Measurements from ENCODE around the gene C1QTNF12.
A peak's percentile ranks its signal among the peaks of the same experiment; 100 is the strongest.

The C1QTNF12 gene

DNA sequence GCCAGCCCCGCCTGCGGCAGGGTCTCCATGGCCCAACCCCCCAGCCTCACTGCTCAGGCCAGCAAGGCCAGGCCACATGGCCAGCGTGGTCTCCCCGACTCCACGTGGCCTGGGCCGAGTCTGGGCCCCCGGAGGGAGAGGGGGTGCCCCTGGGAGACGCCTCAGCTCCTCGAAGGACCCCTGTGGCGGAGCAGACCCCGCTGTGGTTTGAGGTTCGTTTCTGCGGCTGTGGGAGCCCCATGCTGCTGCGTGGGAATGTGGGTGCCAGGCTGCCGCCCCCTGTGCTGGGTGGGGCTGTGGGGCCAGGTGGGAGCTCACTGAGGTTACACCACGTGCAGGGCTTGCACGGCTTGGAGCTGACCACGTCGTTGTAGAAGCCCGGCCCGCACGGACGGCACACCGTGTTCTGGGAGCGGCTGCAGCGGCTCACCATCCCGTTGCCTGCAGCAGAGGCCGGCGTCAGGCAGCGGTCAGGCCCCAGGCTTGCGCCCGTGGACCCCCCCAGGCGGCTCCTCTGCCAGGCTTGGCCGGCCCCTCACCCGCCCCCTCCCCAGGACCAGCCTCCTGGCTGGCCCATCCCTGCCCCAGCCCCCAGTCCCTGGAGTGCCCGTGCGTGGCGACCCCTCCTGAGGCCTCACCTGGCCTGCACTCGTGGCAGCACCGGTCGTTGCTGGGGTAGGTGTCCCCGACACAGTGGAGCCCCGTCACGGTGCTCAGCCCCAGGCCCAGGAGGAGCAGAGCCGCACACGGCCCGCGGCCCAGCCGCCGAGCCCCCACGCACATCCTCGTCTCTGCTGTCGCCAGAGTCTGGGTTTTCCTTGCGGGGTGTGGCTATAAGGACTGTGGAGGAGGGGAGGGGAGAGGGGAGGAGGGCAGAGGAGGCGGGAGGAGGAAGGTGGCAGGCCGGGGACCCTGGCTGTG is 32.9 kb downstream of the C1QTNF12 start, which contains the start of gene TNFRSF4:
Gene TNFRSF4, minus strand, starts transcription at position 809 of the 921 bp plus-strand sequence. Its CDS starts 26 bp downstream, at position 783.
- DNase-seq (ENCODE audit: low spot score) = no peak

GRCh38 chr1:1212780-1213344 is 33.7 kb downstream of the C1QTNF12 start:
- DNase-seq (ENCODE audit: low spot score) = no peak

DNA sequence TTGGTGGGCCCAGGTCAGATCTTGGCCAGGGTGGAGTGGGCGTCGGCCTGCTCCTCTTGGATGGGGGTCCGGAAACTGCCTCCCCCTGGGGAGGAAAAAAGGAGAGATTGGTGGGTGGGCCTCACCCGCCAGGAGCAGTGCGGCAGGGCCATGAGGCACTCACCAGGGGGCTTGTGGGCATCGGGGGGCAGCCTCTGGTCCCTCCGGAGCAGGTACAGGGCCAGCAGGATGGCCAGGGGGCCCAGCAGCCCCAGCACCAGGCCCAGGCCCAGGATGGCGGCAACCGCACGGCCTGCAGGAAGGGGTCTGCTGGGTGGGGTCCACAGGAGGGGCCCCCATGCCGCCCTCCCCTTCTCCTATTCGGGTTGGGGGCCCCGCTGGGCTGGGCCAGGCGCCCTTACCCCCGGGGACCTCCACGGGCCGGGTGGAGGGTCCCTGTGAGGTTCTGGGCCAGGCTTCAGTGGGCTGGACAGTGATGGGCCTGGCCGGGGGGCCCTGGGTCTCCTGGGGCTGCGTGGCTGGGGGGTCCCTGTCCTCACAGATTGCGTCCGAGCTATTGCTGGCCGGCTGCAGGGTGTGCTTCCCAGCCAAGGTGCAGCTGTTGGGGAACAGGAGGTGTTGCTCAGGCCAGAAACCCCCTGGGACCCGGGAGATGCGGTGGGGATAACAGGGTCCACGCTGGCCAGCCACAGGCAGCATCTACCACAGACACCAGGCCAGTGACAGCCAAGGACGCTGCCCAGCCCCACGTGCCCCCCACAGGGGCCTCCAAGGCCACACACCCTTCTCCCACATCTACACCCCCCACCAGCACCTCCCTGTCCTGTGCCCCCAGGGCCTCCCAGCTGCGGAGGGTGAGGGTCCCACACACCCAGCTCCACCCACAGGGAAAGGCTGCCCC is 34.7 kb downstream of the C1QTNF12 start:
- DNase-seq (ENCODE audit: low spot score) = no peak

DNA sequence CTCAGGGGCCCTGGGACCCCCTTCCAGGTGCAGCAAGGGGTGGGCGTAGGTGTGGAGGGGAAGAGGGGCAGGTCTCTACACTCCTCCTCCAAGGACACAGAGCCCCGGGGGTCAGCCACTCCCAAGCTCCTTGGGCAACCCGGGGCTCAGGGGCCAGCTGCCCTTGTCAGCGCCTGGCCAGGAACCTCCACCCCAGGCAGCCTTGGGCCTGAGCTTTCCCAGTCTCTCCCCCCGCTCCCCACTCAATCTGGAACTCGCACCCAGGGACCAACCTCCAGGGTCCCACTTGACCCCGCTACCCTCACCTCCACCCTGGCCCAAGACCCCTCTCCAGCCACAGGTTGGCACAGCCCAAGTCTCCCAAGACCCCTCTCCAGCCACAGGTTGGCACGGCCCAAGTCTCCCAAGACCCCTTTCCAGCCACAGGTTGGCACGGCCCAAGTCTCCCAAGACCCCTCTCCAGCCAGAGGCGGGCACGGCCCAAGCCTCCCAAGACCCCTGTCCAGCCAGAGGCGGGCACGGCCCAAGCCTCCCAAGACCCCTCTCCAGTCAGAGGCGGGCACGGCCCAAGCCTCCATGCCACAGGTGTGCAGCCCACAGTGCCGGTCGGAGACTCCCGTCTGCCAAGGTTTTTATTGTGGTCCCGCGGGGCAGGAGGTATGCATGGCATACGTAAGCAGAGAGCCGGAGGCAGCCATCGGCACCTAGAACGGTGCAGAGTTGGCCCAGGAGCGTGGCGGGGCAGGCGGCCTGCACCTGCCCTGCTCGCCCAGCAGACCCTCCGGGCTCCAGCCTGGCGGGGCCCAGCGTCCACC is 35.6 kb downstream of the C1QTNF12 start:
- DNase-seq (ENCODE audit: low spot score) = no peak

DNA sequence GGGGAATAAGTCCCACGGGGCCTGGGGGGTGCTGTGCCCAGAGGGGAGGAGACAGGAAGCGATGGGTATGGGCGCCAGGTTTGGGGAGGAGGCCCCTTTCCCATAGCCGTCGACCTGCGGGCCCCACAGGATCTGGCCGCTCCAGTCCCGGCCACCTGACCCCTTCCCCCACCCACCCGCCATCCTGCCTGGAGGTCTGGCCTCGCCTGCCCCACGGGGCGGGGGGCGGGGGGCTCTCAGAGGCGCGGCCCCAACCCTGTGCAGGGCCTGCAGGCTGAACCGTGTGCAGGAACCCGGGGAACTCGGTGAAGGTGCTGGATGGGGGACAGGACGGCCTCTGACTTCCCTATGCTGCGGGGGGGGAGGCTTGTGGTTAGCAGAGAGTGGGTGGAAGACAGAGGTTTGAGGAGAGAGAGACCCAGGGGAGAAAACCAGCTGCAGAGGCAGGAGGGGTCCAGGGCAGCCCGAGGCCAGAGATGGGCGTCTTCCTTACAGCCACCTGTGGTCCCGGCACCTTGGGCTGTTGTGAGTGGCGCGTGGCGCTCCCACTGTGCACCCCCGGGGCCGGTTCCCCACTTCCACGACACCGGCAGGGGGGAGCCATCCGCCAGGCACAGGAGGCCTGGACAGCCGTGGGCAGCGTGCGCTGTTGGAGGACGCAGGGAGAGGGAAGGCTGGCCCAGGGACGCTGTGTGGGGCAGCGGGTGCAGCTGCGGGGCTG is 37.6 kb downstream of the C1QTNF12 start:
- no peak for DNase-seq (ENCODE audit: low spot score)

DNA sequence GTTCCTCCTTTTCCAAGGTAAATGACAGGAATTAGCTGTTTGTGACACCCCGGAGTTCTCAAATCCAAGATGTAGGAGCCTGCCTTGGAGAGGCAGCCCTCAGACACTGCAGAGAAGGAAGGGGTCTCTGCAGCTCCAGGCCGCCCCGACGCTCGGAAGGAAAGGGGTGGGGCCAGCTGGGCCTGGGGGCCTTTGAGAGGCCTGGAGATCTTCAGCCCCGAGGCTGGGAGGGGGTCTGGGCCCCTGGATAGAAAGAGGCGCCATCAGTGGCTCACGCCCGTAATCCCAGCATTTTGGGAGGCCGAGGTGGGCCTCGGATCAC is 39.0 kb downstream of the C1QTNF12 start:
- DNase-seq (ENCODE audit: low spot score) = no peak

DNA sequence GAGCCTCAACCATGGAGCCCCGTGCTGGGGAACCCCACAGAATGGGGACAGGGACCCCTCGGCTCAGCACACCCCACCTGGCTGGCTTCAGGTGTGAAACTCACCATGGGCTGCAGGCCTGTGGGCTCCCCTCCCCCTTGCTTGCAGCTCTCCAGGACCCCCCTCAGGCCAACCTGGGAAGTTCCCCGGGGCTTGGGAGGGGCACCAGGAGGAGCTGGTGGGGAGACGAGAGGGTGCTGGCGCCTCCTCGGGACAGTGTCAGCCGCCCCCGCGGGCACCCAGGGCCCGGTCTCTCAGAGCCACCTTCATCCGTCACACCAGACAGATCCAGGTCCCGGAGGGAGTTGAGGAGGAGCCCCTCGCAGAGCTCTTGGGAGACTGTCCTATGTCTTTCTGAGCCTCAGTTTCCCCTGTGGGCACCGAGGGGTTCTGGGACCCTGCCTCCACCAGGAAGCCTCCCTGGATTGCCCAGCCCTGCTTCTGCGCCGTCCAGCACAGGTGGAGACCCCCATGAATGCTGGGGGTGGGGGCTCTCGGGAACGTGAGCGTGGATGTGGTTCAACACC is 39.5 kb downstream of the C1QTNF12 start:
- no peak for DNase-seq (ENCODE audit: low spot score)

DNA sequence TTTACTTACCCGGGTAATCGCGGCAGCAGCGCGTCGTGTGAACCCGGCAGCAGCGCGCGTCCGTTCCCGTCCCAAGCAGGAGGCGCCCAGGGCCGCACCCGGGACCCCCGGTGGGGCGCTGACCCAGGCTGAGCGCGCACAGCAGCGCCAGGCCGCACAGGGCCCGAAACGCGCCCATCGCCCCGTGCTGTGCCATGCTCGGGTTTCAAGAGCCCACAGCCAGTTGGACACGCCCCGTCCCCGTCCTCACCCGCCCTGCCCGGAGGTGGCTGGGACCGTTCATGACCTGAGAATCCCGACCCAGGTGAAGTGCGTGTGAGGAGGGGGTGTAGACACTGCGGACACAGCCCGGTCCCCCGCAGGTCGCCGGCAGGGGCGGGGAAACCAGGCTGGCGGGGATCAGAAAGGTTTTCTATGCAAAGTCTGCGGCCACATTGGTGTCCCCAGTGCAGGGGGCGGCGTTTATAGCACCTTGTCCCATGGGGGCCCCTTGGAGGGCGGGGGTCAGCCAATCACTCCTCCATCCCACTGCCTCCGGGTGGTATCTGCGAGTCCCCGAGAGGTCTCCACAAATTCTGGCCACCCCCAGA is 40.1 kb downstream of the C1QTNF12 start, which contains the start of gene TNFRSF18:
Gene TNFRSF18, minus strand, starts transcription at position 217 of the 590 bp plus-strand sequence. Its CDS starts 21 bp downstream, at position 196.
- DNase-seq (ENCODE audit: low spot score) = no peak

DNA sequence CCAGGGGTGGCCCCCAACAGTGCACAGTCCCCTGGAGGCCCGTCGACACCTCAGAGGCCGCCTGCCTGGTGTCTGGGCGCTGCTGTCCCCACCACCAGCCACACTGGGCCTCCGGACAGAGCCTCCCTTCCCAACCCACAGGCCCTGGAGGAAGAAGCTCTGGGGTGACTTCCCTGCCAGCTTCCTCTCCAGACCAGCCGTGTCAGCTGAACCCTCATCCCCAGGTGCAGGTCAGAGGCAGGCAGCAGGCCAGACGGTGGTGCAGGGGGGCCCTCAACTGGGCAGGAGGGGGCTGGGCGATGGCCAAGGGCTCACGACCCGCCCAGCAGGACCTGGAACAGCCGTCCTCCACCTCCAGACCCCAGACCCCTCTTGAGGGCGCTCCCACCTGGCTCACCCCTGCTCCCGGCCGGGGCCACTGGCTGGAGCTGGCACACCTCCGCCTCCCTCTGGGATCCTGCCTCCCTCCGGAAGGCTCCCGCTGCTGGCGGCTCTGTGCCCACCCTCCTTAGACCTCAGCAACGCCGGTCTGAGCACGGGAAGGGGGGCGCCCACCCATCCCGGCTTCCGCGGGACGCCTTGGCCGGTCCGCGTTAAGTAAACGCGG is 40.6 kb downstream of the C1QTNF12 start:
- DNase-seq (ENCODE audit: low spot score) = no peak

- no peak for DNase-seq (ENCODE audit: low spot score)
These were observed 41.3 kb downstream of the C1QTNF12 start for GRCh38 chr1:1204998-1205768.

GRCh38 chr1:1204425-1204920 is 42.0 kb downstream of the C1QTNF12 start:
- DNase-seq (ENCODE audit: low spot score) = no peak

DNA sequence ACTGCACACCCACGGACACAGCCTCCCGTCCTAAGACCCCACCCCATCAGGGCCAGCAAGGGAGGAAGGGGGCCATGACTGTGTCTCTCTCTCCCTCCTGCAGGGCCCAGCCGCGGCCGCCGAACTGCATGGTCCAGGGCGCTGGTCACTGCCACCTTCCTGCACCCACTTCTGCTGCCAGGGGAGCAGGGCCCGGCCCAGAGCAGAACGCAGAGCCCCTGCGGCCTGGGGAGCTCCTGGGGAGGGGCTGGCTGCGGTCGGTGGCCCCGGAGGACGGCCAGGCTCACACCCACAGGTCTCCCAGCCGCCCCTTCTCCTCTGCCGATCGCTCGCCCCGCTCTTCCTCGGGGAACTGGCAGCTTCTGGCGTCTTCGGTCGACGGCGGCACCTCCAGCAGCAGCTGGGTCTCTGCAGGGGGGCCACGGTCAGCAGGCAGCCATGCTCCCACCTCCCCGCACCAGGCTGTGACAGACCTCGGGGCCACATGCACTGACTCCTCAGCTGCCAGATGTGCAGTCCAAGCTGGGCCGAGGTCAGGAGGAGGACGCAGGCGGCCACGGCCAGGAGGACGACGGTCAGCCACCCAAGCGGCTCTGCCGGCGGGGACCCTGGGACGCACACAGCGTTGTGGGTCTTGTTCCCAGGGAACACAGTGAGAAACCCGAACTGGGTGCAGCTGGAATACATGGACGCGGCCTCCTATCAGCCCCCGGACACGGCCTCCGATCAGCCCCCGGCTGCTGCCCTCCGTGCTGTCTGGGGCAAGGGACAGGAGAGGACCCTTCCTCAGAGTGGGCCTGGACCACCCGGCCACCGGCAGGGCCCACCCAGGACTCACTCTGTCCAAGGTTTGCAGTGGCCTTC is 42.7 kb downstream of the C1QTNF12 start:
- DNase-seq (ENCODE audit: low spot score) = no peak

GRCh38 chr1:1202831-1203560 is 43.5 kb downstream of the C1QTNF12 start:
- no peak for DNase-seq (ENCODE audit: low spot score)

GRCh38 chr1:1200876-1201810 is 45.4 kb downstream of the C1QTNF12 start:
- peak; percentile 88 for DNase-seq (ENCODE audit: low spot score)

DNA sequence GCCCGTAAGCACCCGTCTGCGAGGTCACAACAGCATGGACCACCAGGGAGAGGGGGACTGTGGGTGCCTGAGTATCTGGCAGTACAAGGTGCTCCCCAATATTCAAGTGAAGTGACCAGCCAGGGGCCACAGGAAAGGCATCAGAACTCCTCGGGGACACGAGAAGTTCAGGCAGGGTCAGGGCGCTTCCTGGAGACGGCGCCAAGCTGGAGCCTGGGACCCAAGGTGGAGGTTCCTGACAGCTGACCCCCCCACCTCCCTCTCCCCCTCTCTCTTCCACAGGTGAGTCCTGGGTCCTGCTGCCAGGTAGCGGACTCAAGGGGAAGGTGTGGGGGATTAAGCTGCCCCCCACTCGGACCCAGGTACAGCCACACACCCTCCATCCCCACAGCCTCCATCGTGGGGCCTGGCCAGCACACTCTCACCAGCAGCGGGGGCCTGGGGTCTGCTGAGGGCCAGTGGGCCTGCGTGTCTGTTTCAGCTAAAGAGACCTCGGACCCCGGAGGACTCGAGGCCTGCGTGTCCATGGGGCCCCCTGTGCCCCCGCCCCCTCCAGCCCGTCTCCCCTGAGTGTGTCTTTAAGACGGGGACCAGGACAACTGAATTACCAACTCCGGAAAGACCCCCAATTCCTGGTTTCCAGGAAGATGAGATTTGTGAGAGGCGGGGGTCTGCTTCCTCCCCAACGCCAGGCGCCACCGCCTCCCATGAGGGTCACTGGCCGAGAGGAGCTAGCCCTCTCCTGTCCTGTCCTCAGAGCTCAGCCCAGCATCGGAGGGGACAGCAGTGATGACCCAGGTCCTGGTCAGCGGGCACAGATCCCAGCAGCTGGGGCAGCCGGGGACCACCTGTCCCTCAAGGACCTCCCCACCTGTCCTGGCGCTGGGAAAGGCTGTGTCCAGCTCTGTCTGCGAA is 46.3 kb downstream of the C1QTNF12 start:
- DNase-seq (ENCODE audit: low spot score) = no peak

Measured in CD4-positive, alpha-beta T cell treated with Interleukin-15 for 4 hours (primary cell).